GM19455 (cell line): ENCODE measurements around the gene DGKQ.
A peak's percentile ranks its signal among the peaks of the same experiment; 100 is the strongest.
"Not testable (repeated sequence)": the region's sequence is repeated elsewhere in the genome, so short reads cannot be mapped to it uniquely, and the experiment has no call there.

ENCODE experiments used
- ATAC-seq: cut with Tn5 transposase; IDR thresholded peaks from one replicate; pipeline ENCODE4 v1.9.1; 2021; ENCODE audit not compliant: unreplicated experiment

The DGKQ gene

GRCh38 chr4:1011022-1011665, 37.8 kb upstream of the DGKQ start, which contains the start of gene FGFRL1:
FGFRL1 (plus strand) TSS chr4:1011626; CDS start chr4:1012486, 860 bp downstream.
- ATAC-seq: no peak

- peak; percentile 19 for ATAC-seq
These were observed 37.1 kb upstream of the DGKQ start for GRCh38 chr4:1010395-1011021.

- peak; percentile 35 for ATAC-seq
These were observed 36.4 kb upstream of the DGKQ start for GRCh38 chr4:1009542-1010394.

- ATAC-seq: no peak
These were observed 35.6 kb upstream of the DGKQ start for GRCh38 chr4:1008840-1009541.

- no peak for ATAC-seq
These were observed 33.5 kb upstream of the DGKQ start for GRCh38 chr4:1006856-1007255.

- ATAC-seq: no peak
These were observed 31.5 kb upstream of the DGKQ start for GRCh38 chr4:1004557-1005485.

GRCh38 chr4:1004071-1004418, 30.7 kb upstream of the DGKQ start:
- no peak for ATAC-seq

GRCh38 chr4:1003271-1004070, 30.1 kb upstream of the DGKQ start:
- ATAC-seq: no peak

GRCh38 chr4:1002631-1003251, 29.4 kb upstream of the DGKQ start:
- ATAC-seq: no peak

- no peak for ATAC-seq
These were observed 28.8 kb upstream of the DGKQ start for GRCh38 chr4:1002131-1002630.

- no peak for ATAC-seq
These were observed 28.3 kb upstream of the DGKQ start for GRCh38 chr4:1001561-1002130.

- no peak for ATAC-seq
These were observed 27.4 kb upstream of the DGKQ start for GRCh38 chr4:1000686-1001260.

GRCh38 chr4:999882-1000425, 26.6 kb upstream of the DGKQ start:
- no peak for ATAC-seq

GRCh38 chr4:999240-999863, 26.0 kb upstream of the DGKQ start:
- ATAC-seq: not testable (repeated sequence)

- no peak for ATAC-seq
These were observed 24.8 kb upstream of the DGKQ start for GRCh38 chr4:998096-998691.

- ATAC-seq: no peak
These were observed 24.2 kb upstream of the DGKQ start for GRCh38 chr4:997375-998071.
